OCI-LY3 (cell line): ENCODE data around the gene DAP.

Source experiments
- CTCF ChIP-seq: fragments of 200-600, 300-600 bp; sonication (generic); IDR thresholded peaks from 2 replicates; pipeline ENCODE4 v1.5.1; 2014; ENCODE audit warnings: antibody characterized with exemption, low read length, low read depth
- EZH2phosphoT487 ChIP-seq: fragments of 200-600 bp; shearing (Covaris generic); IDR thresholded peaks from 2 replicates; pipeline ENCODE4 v1.6.1; 2018; ENCODE audit warnings: antibody characterized with exemption, mixed run types, low read depth

DNA sequence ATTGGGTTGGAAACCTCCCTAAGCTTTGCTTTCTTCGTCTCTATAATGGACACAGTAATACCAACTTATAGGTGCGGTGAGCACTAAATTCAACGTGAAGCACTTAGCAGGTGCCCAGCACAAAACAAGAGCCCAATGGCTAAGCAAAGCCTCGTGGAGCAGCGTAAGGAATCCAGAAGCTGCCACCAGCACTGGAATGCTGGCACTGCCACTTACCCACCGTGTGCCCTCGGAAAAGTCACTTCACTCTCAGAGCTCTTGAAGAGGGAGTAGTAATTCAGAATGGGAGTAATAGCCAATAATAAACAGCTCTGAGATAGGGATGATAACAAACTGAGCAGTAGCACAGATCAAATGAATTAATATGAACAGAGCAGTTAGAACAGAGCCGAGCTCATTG lies 16.4 kb downstream of the DAP start:
- no peak for TF ChIP-seq CTCF
- TF ChIP-seq EZH2phosphoT487, result no peak
